Lung (tissue), 12 donors: ENCODE measurements around the gene TMEM184B. TPM values are rescaled to one million over a fixed set of nuclear protein-coding genes. Genes with fewer than 3 reads are reported as not detected.

ENCODE experiments used
- ATAC-seq: fragments of 200-7000 bp; cut with Tn5 transposase; one replicate; pipeline ENCODE4 v1.9.1; 2020; ENCODE audit warnings: moderate number of reproducible peaks; ENCODE audit not compliant: insufficient read depth, low FRiP score
- DNase-seq, 3 donors: peaks; one replicate each; pipeline ENCODE4 v3.0.0-alpha.2; 2013 to 2017
- H3K27ac ChIP-seq, 2 donors: one replicate each; pipeline ENCODE4 v1.5.1; 2013; ENCODE audit warnings: mild to moderate bottlenecking in 2 of 2, moderate library complexity in 2 of 2, control low read depth in 1 of 2, inconsistent platforms in 1 of 2, low read depth in 1 of 2, low read length in 1 of 2
- H3K27me3 ChIP-seq, 3 donors: one replicate each; pipeline ENCODE4 v1.5.1; 2013; ENCODE audit warnings: low read length in 2 of 3; ENCODE audit not compliant: control insufficient read depth in 3 of 3, insufficient read depth in 3 of 3
- H3K36me3 ChIP-seq, 4 donors: one replicate each; pipeline ENCODE4 v1.5.1; 2013; ENCODE audit warnings: low read length in 4 of 4, mild to moderate bottlenecking in 1 of 4, moderate library complexity in 1 of 4; ENCODE audit not compliant: control insufficient read depth in 4 of 4, insufficient read depth in 4 of 4
- H3K4me1 ChIP-seq, 5 donors: one replicate each; pipeline ENCODE4 v1.5.1; 2013; ENCODE audit warnings: low read length in 5 of 5, mild to moderate bottlenecking in 2 of 5, moderate library complexity in 1 of 5; ENCODE audit not compliant: control insufficient read depth in 5 of 5, insufficient read depth in 5 of 5
- H3K4me3 ChIP-seq: one replicate; pipeline ENCODE4 v1.5.1; 2013; ENCODE audit warnings: mild to moderate bottlenecking, control low read depth, moderate library complexity
- H3K9ac ChIP-seq, 2 donors: one replicate each; pipeline ENCODE4 v1.5.1; 2013; ENCODE audit warnings: low read length in 2 of 2, control low read depth in 1 of 2; ENCODE audit not compliant: insufficient read depth in 1 of 2
- H3K9me3 ChIP-seq, 4 donors: one replicate each; pipeline ENCODE4 v1.5.1; 2013; ENCODE audit warnings: low read length in 3 of 4, mild to moderate bottlenecking in 1 of 4, moderate library complexity in 1 of 4; ENCODE audit not compliant: control insufficient read depth in 4 of 4, insufficient read depth in 3 of 4
- CTCF ChIP-seq: IDR thresholded peaks from 2 replicates; pipeline ENCODE4 v1.5.1; 2012; ENCODE audit warnings: mild to moderate bottlenecking; ENCODE audit errors: control extremely low read depth, extremely low read depth
- WGBS, 2 donors: extraction: QIAGEN DNeasy Blood & Tissue Kit; methylation state at CpG; one replicate each; pipeline ENCODE4 v1.1.7; 2013; 5-methylcytosine and 5-hydroxymethylcytosine counted together
- polyA plus RNA-seq, 2 donors: library from polyadenylated mRNA; stranded (reverse); fragments of 200-250 nt; gene quantifications; one replicate each; pipeline ENCODE4 v1.2.1, GENCODE V29; 2013
- total RNA-seq, 2 donors: library from RNA; depleted of rRNA in 1 of 2; stranded (reverse); fragments of >200 nt in 1 of 2; gene quantifications; one replicate each; pipeline ENCODE4 v1.2.1, GENCODE V29; 2014 to 2021
- donor health status: control.
- donor health status: control.
- donor health status: Bipolar disorder and iron deficiency.
- donor health status: healthy.
- donor health status: DM: yes; HTN: yes; CAD: no.

Gene TMEM184B
- total and polyA plus RNA-seq, 4 donors: 26.3 to 82.4 (median 39.9) TPM

- ATAC-seq: no peak
- Histone ChIP-seq H3K27ac (peak overlapping the region; percentile 60 to 75), H3K4me1 (peaks cover 7 to 49% (median 22%) of the 10 kb centered on the region in 5 donors), H3K4me3 (no peak overlapping the region), H3K36me3 (peaks cover 0 to 20% (median 17%) of the 10 kb centered on the region in 4 donors), H3K9ac (peak overlapping the region in 1 of 2 donors; percentile 19), H3K27me3 (no peaks in the 10 kb centered on the region), H3K9me3 (no peaks in the 10 kb centered on the region)
- DNase-seq: peak in 1 of 3 donors; percentile 51
- 59 to 69% methylated on average over 4 of the region's 4 CpGs for WGBS, 2 donors
- TF ChIP-seq CTCF: no peak
These were observed 38.5 kb upstream of the TMEM184B start for GRCh38 chr22:38311323-38311620.

DNA sequence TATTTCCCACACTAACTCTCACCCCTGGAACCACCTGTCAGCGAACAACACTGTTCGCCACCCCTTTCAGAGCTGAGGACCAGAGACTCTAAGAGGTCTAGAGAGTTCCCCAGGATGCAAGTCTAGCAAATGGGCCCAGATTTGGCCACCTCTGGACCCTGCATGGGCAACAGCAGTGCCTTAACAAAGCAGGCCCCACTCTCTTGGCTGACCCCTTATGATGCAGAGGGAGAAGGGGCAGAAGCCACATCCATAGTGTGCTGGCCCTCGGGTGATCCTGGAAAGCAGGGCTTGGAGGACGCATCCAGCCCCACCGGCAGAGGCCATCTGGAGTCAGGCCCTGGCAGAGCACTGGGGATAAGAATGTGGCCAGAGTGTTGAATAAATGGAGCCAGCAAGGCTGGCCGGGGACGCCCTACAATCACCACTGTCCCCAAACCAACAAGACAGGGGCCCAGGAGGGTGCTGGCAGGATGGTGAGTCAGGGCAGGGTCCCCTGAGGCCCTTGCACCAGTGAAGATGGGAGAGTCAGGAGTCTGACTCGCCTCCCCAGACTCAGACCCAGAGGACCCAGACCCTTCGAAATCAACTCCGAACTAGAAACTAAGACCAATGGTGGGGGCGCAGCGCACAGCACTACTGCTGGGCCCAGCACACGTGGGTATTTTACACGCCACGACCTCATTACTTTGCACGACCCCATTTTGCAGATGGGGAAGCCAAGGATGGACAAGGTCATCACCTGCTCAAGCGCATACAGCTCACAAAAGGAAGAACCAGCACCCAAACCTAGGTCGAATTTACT lies 37.9 kb upstream of the TMEM184B start:
- H3K4me1 ChIP-seq: peaks cover 11 to 52% (median 26%) of the 10 kb centered on the region in 5 donors
- peaks cover 0 to 20% (median 18%) of the 10 kb centered on the region in 4 donors for H3K36me3 ChIP-seq
- ATAC-seq (no peak), DNase-seq (no peak)
- 75 to 77% methylated on average over 18 of the region's 18 CpGs for WGBS, 2 donors
- no peaks in the 10 kb centered on the region for H3K9me3 ChIP-seq
- no peak for TF ChIP-seq CTCF
- H3K27me3 ChIP-seq: no peaks in the 10 kb centered on the region
- H3K4me3 ChIP-seq: no peak overlapping the region
- H3K9ac ChIP-seq: no peak overlapping the region
- H3K27ac ChIP-seq: peak overlapping the region; percentile 75 to 77

DNA sequence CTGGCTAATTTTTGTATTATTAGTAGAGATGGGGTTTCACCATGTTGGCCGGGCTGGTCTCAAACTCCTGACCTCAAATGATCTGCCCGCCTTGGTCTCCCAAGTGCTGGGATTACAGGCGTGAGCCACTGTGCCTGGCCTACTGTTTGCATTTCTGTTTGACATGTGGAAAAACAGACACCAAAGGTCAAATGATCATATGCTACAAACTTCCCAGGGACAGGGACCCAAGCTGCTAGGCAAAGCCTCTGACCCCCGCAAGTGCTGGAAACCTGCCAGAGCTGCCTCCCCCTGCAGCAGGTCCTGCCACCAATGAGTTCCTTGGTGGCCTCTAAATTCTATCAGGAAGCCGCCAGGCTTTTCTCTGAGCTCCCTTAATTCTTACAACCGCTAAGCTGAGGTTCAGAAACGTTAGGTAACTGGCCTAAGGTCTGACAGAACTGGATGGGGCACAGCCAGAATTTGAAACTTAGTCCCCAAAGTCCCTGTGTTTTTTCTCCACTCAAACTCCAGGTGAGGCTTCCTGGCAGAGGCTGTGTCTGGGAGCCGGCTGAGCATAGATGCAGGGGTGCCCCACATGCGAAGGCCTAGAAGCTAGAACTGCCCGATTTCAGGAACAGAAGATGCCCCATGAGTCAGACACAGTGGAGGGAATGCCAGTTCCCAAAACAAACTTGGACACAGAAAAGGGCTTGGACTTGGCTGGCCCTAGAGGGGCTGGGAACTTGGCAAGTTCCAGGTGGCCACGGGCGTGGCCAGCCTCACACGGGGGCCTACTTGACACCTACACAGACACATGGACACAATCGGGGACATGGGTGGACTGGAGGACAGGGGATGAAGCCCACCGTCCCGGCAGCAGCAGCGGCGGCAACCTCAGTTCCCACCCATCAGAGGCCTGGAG lies 37.1 kb upstream of the TMEM184B start:
- DNase-seq: no peak
- Histone ChIP-seq H3K9ac (no peak overlapping the region), H3K9me3 (no peaks in the 10 kb centered on the region), H3K27ac (peak overlapping the region; percentile 75 to 77), H3K4me1 (peaks cover 14 to 51% (median 26%) of the 10 kb centered on the region in 5 donors), H3K4me3 (no peak overlapping the region), H3K27me3 (no peaks in the 10 kb centered on the region), H3K36me3 (peaks cover 0 to 20% (median 19%) of the 10 kb centered on the region in 4 donors)
- 65 to 83% methylated on average over 18 of the region's 18 CpGs for WGBS, 2 donors
- ATAC-seq: no peak
- no peak for TF ChIP-seq CTCF
